ENCODE measurements around the gene CITED1. TPM values are rescaled to one million over a fixed set of nuclear protein-coding genes. Genes with fewer than 3 reads are reported as not detected.

CITED1 gene
- total RNA-seq, 2 experiments from 2014 or later, result 0.49 TPM; not detected in 1

DNA sequence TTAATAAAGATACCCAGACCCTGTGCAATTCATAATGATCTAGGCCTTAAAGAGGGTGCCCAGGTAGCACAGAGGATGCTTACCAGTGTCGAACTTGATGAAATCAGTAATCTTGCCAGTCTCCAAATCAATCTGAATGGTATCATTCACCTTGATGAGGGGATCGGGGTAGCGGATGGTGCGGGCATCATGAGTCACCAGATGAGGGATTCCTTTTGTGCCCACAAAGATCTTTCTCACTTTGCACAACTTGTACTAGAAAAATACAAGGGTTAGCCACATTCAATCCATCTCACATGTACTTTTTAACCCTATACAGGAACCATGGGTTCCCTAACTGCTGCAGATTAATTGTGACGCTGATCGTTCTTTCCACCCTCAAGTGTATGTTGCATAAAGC, 32.0 kb downstream of the CITED1 start:
- POLR2A ChIA-PET, result no interaction called here
- peaks cover 82% of the 10 kb centered on the region for H3K36me3 ChIP-seq (ENCODE audit: insufficient read depth, low read length)
- no peak for DNase-seq (ENCODE audit: low spot score)
- CTCF ChIA-PET (ENCODE audit: unreplicated experiment), result no interaction called here
- no peaks in the 10 kb centered on the region for H3K9me3 ChIP-seq (ENCODE audit: low read length)
- intact Hi-C loops (cut with micrococcal nuclease; ENCODE audit: unreplicated experiment), result no loop called here
- peak overlapping the region; percentile 99 for H3K4me2 ChIP-seq (ENCODE audit: low read length)
- H3K9me2 ChIP-seq (ENCODE audit: insufficient read depth, low read length), result no peaks in the 10 kb centered on the region
- no TSS peak for BruUV-seq (replicated peaks)
- H2AFZ ChIP-seq (ENCODE audit: low read length), result no peak overlapping the region
- TF ChIP-seq, protein P1, sequence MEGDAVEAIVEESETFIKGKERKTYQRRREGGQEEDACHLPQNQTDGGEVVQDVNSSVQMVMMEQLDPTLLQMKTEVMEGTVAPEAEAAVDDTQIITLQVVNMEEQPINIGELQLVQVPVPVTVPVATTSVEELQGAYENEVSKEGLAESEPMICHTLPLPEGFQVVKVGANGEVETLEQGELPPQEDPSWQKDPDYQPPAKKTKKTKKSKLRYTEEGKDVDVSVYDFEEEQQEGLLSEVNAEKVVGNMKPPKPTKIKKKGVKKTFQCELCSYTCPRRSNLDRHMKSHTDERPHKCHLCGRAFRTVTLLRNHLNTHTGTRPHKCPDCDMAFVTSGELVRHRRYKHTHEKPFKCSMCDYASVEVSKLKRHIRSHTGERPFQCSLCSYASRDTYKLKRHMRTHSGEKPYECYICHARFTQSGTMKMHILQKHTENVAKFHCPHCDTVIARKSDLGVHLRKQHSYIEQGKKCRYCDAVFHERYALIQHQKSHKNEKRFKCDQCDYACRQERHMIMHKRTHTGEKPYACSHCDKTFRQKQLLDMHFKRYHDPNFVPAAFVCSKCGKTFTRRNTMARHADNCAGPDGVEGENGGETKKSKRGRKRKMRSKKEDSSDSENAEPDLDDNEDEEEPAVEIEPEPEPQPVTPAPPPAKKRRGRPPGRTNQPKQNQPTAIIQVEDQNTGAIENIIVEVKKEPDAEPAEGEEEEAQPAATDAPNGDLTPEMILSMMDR (conservative IDR thresholded peaks at IDR 0.05; ENCODE audit: low read length), result no peak
- no peak for TF ChIP-seq EZH2phosphoT487 (IDR thresholded peaks at IDR 0.05; ENCODE audit: borderline replicate concordance, low read depth, low read length)
- H3K27ac ChIP-seq (ENCODE audit: low read depth, low read length, poor library complexity, severe bottlenecking), result no peak overlapping the region
- H4K20me1 ChIP-seq (ENCODE audit: insufficient read depth, low read length), result peaks cover 27% of the 10 kb centered on the region; the same call in 1 of the 2 replicates
- peaks cover 24% of the 10 kb centered on the region for H3K4me1 ChIP-seq (ENCODE audit: insufficient read depth, low read length, poor library complexity, severe bottlenecking)
- H3K4me3 ChIP-seq (ENCODE audit: low read depth, low read length, poor library complexity, severe bottlenecking), result peak overlapping the region; percentile 100
- H3K79me2 ChIP-seq (ENCODE audit: insufficient read depth, low read depth, low read length), result peaks cover 34% of the 10 kb centered on the region

DNA sequence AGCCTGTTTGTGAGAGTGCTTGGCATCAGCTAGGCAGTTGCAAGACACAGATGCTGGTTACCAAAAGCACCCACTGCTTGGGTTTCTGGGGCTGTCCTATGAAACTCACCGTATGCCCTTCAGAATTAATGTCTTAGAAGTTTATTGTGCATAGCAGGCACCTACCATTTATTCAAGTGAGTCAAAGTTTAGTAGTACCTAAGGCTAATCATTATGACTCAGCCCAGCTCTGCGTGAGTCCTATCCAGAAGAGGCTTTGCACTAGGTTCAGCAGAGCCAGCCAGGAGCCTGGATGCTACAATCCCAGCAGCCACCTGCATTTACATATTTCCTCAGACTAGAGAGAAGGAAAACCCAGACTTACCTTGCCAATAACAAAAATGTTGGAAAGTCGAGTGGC, 32.8 kb downstream of the CITED1 start:
- CTCF ChIA-PET (ENCODE audit: unreplicated experiment), result no interaction called here
- no peak for DNase-seq (ENCODE audit: low spot score)

DNA sequence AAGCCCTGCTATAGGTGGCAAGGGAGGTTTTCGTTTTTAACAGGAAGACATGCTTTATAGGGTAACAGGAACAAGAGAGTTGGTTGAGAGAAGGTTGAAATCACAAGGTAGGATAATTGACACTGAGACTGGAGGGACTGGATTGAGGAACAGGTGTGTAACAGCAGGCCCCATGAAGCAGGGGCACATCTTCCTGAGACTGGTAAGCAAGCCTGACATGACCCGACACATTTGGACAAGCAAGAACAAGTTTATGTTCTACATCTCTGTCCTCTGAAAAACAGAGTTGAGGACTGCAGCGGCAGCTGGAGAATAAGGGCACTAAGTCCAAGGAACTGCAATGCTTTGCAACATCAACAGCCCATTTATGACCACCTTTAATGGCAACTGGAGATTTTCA, 33.9 kb downstream of the CITED1 start:
- intact Hi-C loops (cut with micrococcal nuclease; ENCODE audit: unreplicated experiment), result no loop called here
- DNase-seq (ENCODE audit: low spot score), result no peak
- no TSS peak for BruUV-seq (replicated peaks)
- Histone ChIP-seq H2AFZ (ENCODE audit: low read length) (no peak overlapping the region), H3K36me3 (ENCODE audit: insufficient read depth, low read length) (peaks cover 98% of the 10 kb centered on the region), H3K9me3 (ENCODE audit: low read length) (no peaks in the 10 kb centered on the region), H3K27ac (ENCODE audit: low read depth, low read length, poor library complexity, severe bottlenecking) (no peak overlapping the region), H3K4me1 (ENCODE audit: insufficient read depth, low read length, poor library complexity, severe bottlenecking) (peaks cover 24% of the 10 kb centered on the region), H3K4me2 (ENCODE audit: low read length) (no peak overlapping the region), H4K20me1 (ENCODE audit: insufficient read depth, low read length) (peaks cover 32% of the 10 kb centered on the region; the same call in 1 of the 2 replicates), H3K79me2 (ENCODE audit: insufficient read depth, low read depth, low read length) (peaks cover 32% of the 10 kb centered on the region), H3K9me2 (ENCODE audit: insufficient read depth, low read length) (no peaks in the 10 kb centered on the region), H3K4me3 (ENCODE audit: low read depth, low read length, poor library complexity, severe bottlenecking) (no peak overlapping the region)
- TF ChIP-seq, protein P1 (conservative IDR thresholded peaks at IDR 0.05; ENCODE audit: low read length), result no peak
- TF ChIP-seq EZH2phosphoT487 (IDR thresholded peaks at IDR 0.05; ENCODE audit: borderline replicate concordance, low read depth, low read length), result no peak
- ChIA-PET POLR2A (no interaction called here), CTCF (ENCODE audit: unreplicated experiment) (no interaction called here)

More for the DNA sequence above, 32.8 kb downstream of the CITED1 start:
- peaks cover 24% of the 10 kb centered on the region for H3K4me1 ChIP-seq (ENCODE audit: insufficient read depth, low read length, poor library complexity, severe bottlenecking)
- peaks cover 32% of the 10 kb centered on the region; the same call in 1 of the 2 replicates for H4K20me1 ChIP-seq (ENCODE audit: insufficient read depth, low read length)
- BruUV-seq (replicated peaks), result no TSS peak
- H3K36me3 ChIP-seq (ENCODE audit: insufficient read depth, low read length), result peaks cover 91% of the 10 kb centered on the region
- H3K4me3 ChIP-seq (ENCODE audit: low read depth, low read length, poor library complexity, severe bottlenecking), result no peak overlapping the region
- no peak for TF ChIP-seq EZH2phosphoT487 (IDR thresholded peaks at IDR 0.05; ENCODE audit: borderline replicate concordance, low read depth, low read length)
- TF ChIP-seq, protein P1 (conservative IDR thresholded peaks at IDR 0.05; ENCODE audit: low read length), result no peak
- H3K4me2 ChIP-seq (ENCODE audit: low read length), result 0 out of 2 replicates have a peak overlapping the region, but pooled peaks have one; percentile 99
- no peak overlapping the region for H2AFZ ChIP-seq (ENCODE audit: low read length)
- H3K27ac ChIP-seq (ENCODE audit: low read depth, low read length, poor library complexity, severe bottlenecking), result no peak overlapping the region
- H3K9me3 ChIP-seq (ENCODE audit: low read length), result no peaks in the 10 kb centered on the region
- POLR2A ChIA-PET, result no interaction called here
- peaks cover 34% of the 10 kb centered on the region for H3K79me2 ChIP-seq (ENCODE audit: insufficient read depth, low read depth, low read length)
- intact Hi-C loops (cut with micrococcal nuclease; ENCODE audit: unreplicated experiment), result no loop called here
- H3K9me2 ChIP-seq (ENCODE audit: insufficient read depth, low read length), result no peaks in the 10 kb centered on the region
